22Rv1 (cell line): Measurements from ENCODE around the gene BICRA.

Source experiments
- H3K27ac ChIP-seq: fragments of 450-650 bp; 2 replicates; pipeline ENCODE4 v1.5.1; 2017
- ZFX ChIP-seq: fragments of 450-650 bp; IDR thresholded peaks from 2 replicates; pipeline ENCODE4 v1.6.1; 2017; ENCODE audit warnings: antibody characterized with exemption, borderline replicate concordance
- TF ChIP-seq, protein P1 (sequence below): fragments of 450-650 bp; IDR thresholded peaks from 2 replicates; pipeline ENCODE4 v1.5.1; 2017; ENCODE audit warnings: mild to moderate bottlenecking

The BICRA gene

DNA sequence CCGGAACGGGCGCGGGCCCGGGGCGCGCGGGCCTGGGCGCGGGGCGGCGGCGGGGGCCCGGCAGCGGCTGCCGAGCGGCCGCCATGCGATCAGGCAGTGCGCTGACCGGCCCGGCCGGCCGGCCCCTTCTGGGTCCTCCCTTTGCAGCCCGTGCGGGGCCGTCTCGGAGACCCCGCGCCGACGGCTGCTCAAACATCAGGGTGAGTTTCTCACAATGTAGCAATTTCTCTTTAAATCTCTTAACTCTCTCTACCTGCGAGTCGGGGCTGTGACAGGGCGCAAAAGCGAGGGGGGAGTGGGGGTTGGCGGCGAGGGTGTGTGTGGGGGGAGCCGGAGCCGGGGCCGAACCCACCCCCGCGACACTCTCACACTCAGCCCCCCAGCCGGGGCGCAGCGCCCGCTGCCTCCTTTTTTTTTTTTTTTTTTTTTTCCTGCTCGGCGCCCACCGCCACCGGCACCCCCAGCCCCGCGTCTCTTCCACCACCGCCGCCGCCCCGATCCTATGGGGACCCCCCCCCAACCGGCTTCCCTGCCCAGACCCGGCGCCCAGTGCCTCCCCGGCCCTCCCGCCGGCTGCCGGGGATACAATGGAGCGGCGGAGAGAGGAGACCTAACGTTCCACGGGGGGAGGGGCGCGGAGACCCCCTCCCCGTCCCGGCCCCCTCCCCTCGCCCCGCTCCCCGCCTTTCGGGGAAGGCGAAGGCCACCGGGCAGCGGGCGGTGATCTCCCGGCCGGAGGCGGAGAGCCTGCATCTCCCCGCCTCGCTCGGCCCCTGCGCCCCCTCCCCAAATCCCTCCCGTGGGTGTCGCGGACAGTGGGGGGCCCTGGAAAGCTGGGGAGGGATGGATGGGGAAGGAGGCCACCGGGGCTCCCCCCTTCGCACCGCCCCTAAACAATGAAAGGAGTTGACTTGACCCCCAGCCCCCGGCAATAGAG lies at the start of gene BICRA:
BICRA (plus strand) TSS at position 166 of the 937 bp plus-strand sequence. CDS start 64,441 bp downstream, outside the sequence.
- TF ChIP-seq ZFX, result no peak
- TF ChIP-seq, protein P1, sequence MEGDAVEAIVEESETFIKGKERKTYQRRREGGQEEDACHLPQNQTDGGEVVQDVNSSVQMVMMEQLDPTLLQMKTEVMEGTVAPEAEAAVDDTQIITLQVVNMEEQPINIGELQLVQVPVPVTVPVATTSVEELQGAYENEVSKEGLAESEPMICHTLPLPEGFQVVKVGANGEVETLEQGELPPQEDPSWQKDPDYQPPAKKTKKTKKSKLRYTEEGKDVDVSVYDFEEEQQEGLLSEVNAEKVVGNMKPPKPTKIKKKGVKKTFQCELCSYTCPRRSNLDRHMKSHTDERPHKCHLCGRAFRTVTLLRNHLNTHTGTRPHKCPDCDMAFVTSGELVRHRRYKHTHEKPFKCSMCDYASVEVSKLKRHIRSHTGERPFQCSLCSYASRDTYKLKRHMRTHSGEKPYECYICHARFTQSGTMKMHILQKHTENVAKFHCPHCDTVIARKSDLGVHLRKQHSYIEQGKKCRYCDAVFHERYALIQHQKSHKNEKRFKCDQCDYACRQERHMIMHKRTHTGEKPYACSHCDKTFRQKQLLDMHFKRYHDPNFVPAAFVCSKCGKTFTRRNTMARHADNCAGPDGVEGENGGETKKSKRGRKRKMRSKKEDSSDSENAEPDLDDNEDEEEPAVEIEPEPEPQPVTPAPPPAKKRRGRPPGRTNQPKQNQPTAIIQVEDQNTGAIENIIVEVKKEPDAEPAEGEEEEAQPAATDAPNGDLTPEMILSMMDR, result no peak
- H3K27ac ChIP-seq, result peak within 1 kb of the TSS; percentile 91

DNA sequence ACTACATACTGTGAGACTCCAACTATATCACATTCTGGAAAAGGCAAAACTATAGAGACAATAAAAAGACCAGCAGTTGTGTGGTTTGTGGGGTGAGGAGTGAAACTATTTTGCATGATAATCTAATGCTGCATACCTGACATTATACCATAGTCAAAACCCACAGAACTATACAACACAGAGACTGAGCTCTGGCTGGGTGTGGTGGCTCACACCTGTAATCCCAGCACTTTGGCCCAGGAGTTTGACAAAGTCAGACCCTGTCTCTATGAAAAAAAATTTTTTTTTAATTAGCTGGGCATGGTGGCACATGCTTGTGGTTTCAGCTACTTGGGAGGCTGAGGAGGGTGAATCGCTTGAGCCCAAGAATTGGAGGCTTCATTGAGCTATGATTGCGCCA lies 47.9 kb upstream of the BICRA start:
- peak overlapping the region; percentile 75 for H3K27ac ChIP-seq
- TF ChIP-seq, protein P1, result no peak
- TF ChIP-seq ZFX, result no peak

DNA sequence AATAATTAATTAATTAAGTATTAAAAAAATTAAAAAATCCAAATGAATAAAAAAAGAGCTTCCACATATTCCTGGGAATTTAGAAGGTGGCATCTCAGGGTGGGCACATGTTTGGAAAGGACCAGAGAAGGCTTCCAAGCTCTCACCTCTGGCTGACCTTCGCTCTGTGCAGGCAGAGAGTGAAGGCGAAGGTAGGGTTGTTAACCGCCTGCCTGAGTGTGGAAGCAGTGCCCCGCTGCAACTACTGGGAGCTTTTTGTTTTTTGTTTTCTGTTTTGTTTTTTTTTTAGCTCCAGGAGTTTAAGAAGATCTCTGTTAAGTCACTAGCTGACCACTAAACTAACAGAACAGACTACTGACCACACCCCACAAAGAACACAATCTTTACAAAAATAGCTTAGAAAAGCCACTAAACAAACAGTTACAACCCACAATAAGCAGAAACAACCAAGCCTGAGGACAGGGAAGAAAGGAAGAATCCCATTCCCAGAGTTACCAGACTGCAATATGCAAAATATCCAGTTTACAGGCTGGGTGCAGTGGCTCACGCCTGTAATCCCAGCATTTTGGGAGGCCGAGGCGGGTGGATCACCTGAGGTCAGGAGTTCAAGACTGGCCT lies 47.4 kb upstream of the BICRA start:
- TF ChIP-seq, protein P1, result no peak
- no peak for TF ChIP-seq ZFX
- H3K27ac ChIP-seq, result peak overlapping the region; percentile 75

DNA sequence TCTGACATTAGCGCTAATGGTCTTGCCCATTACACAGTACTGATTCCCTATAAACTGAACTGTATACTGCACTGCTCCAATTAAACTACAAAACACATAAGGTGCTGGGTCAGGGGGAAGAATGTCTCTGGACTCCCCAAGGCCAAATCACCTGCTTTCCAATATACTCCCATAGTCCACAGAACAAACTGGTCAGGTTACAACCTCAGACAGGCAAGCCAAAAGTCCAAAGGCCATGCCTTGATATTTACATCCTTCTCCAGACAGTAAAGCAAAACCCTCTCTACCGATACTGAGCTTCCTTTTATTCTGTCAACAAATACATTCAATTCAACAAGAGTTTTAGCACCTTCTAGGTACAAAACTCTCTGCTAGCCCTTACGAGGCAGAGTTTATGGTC lies 44.9 kb upstream of the BICRA start:
- peak overlapping the region; percentile 75 for H3K27ac ChIP-seq
- TF ChIP-seq ZFX, result no peak
- TF ChIP-seq, protein P1, result no peak

DNA sequence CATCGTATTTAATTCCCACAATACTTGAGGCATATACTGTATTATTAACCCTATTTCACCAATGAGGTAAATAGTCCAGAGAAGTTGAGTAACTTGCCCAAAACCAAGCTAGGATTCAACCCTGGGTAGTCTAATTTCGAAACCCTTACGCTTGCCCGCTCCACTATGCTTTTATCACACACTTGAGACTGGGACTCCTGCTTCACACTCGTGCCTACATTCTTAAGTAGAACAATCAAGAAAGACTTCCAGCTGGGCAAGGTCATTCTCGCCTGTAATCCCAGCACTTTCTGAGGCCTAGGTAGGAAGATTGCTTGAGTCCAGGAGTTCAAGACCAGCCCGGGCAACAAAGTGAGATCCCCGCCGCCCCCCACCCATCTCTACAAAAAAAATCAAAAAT lies 39.6 kb upstream of the BICRA start:
- no peak for TF ChIP-seq ZFX
- TF ChIP-seq, protein P1, result no peak

DNA sequence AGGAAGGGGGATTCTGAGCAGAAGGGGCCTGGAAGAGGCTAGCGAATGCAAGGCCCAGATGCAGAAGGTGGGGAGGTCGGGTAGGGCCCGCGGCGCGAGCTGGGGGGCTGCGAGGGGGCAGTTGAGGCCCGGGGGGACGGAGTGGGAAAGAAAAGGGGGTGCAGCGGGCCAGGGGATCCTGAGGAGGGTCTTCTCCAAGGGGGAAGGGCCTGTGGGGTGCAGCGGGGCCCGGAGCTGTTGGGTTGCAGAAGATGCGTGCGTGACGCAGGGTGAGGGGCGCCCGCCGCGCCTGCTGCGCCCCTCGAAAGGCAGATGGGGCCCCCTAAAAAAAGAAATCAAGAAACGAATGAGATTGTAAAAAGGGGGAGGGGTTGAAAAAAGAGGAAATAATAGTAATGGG lies 36.3 kb upstream of the BICRA start:
- TF ChIP-seq, protein P1, result no peak
- TF ChIP-seq ZFX, result no peak
- H3K27ac ChIP-seq, result no peak overlapping the region

More for the DNA sequence above, 39.6 kb upstream of the BICRA start:
- no peak overlapping the region for H3K27ac ChIP-seq
